HG03442 (cell line): ENCODE results near the gene OSM.
A peak's percentile ranks its signal among the peaks of the same experiment; 100 is the strongest.

Experiments used
- ATAC-seq: cut with Tn5 transposase; IDR thresholded peaks from one replicate; pipeline ENCODE4 v1.9.1; 2021; ENCODE audit warnings: mild to moderate bottlenecking, moderate library complexity; ENCODE audit not compliant: unreplicated experiment

The OSM gene

DNA sequence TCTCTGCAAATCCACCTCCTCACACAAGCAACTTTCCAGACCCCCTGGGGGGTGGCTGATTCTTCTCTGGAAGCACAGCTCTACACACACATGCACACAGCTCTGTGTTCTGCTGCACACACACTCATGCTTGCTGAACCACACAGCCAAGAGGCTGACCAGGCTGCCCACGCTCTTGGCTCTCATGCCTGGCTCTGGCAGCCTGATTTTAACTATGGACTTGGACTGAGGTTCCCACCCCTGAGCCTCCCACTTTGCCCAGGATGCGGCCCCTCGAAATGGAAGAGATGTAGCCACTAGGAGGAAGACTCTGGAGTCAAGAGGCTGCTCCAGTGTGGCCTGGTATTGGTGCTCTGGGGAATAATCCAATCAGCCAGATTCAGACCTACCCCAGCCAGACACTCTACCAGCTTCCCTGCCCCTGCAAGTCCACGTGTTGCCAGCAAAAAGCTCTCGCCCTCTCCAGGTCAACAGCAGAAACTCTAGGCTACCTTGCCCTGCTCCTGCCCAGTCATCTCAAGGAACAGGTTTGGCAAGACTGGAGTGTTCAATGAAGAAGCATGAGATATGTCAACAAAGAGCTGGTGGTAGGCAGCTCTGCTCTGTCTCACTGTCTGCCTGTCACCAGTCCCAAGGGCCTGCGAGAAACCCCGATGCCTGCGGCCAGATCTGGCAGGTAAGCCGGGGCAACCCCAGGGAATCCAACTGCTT is 31.5 kb upstream of the OSM start:
- no peak for ATAC-seq

- ATAC-seq = no peak
These were observed 30.8 kb upstream of the OSM start for GRCh38 chr22:30297276-30297990.

- no peak for ATAC-seq
These were observed 30.2 kb upstream of the OSM start for GRCh38 chr22:30296833-30297232.

DNA sequence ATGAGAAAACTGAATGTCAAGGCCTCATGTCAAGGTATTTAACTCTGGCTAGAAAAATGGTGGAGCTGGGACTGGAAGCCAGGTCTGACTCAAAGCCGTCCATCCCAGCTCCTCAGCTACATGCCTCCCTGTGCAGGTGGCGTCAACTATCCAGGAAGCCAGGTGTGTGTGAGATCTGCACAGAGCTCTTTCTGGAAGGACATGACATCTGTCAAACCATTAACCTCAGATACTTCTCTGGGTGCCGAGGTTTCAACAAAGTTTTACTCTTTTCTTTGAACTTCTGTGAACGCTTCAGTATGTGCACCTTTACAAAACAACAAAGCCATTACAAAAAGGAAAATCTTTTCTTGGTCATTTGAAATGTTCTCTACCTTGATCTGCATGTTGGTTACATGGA is 29.7 kb upstream of the OSM start:
- ATAC-seq = no peak

- no peak for ATAC-seq
These were observed 28.9 kb upstream of the OSM start for GRCh38 chr22:30295576-30295975.

DNA sequence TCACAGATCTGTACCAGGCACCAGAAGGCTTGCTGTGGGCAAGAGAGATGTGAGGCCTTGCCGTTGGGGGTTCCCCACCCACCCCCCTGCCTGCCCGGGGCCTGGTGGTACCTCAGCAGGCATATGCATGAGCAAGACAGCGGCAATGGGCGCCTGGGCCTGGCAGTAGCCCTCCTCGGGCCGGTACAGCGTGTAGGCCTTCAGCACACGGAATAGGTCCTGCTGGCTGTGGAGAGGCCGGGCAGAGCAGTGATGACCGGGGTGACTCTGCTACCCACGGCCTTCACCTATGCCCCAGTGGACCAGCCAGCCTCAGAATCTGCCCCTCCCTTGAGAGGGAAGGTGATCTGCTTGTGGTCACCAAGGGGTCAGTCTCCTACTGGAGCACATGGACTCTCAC is 28.2 kb upstream of the OSM start:
- ATAC-seq = no peak

DNA sequence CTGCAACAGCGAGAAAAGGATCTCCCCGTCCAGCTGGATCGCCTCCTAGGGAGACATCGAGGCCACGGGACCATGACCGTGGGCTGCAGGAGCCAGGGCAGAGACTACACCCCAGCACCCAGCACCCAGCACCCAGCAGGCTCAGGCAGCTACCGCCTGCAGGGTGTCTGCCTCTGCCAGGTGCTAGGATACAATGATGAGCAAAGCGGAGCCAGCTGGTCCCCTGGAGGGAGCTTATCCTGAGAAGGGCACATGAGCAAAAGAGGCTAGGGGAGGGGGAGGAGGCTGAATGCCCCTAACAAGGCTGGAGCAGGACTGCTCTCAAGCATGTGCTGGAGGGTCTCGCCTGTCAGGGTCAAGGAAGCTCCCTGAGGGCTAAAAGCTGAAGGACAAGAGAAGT is 27.4 kb upstream of the OSM start:
- no peak for ATAC-seq

DNA sequence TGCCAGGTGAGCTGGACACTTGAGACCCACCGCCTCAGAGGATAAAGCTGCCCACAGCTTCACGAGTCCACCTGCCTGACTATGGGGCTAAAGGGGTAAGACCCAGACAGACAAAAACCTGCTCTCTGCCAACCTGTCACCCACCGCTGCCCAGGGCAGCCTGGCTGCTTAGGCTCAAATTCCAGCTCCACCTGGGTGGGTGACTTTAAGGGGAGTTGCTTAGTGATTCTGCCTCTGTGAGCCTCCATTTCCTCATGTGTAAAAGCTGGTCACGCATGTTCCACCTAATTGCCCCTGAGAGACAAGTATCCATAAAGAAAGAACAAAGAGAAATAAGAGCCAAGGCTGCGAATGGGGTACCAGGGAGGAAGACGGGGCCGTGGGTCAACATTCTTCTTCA is 26.4 kb upstream of the OSM start:
- ATAC-seq = no peak

GRCh38 chr22:30292069-30292970 is 25.7 kb upstream of the OSM start:
- ATAC-seq = no peak

DNA sequence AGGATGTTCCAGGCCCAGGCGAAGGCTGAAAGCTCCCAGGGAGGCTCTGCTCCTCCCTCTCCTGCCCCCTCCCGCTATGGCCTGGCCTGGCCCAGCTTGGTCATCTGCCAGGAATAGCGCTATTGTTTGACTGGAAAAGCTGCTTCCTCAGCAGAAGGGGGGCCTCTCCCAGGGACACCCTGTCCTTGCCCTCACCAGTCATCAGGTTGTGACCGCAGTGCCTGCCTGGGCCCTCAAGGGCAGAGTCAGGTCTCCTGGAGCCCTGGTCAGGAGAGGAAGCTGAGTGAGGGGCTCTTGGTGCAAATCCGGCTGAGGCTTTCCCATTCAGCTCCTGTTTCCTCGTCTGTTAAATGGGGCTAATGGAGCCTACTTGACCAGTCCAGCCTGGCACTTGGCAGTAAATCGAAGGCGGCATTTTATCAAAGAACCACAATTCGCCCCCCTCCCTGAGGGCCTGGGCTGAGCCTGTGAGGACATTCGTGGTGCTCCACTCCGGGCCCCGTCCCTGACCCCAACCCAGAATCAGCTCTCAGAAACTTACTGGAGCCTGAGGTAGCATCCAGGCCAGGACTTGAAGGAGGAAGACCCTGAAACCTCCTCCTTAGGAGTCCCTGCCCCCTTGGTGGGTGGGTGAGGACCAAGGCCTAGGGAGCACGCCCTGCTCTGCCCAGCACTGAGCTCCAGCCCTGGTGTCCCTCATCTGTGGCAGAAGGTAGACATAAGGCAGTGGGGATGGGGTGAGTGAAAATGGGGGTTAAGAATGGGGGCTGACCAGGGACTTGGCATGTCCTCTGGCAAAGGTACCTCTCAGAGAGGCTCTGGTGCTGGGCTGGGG is 24.6 kb upstream of the OSM start:
- ATAC-seq = no peak

DNA sequence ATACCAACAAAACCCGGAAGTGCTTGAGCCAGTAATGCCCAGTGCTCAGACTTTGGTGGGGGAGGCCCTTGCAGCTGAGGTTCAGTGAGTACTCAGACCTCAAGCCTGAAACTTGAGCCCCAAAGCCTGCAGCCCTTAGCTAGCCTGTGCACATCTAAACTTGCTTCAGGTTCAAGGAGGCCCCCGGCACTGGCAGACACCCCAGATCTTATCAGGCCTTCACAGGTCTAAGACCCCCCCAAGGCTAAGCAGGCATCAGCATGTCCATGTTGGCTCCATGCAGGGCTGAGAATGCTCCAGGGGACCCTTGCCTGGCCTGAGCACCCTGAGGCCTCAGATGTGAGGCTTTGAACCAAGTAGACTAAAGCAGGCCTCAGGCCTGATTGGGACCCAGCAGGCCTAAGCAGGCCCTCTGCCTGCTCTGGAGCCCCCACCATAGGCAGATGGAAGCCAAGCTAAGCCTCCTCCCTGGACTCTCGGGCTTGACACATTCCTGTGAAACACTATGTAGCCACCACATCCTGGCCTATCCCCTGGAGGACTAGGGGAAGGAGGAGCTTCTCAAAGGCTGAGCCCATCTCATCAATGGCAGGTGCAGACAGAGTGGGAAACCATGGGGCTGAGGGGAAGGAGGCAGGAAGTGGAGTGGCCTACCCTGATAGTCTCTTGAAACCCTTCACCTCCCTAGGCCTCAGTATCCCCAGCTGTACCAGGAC is 23.8 kb upstream of the OSM start:
- ATAC-seq = no peak

GRCh38 chr22:30289980-30290313 is 23.3 kb upstream of the OSM start:
- peak; percentile 9 for ATAC-seq

DNA sequence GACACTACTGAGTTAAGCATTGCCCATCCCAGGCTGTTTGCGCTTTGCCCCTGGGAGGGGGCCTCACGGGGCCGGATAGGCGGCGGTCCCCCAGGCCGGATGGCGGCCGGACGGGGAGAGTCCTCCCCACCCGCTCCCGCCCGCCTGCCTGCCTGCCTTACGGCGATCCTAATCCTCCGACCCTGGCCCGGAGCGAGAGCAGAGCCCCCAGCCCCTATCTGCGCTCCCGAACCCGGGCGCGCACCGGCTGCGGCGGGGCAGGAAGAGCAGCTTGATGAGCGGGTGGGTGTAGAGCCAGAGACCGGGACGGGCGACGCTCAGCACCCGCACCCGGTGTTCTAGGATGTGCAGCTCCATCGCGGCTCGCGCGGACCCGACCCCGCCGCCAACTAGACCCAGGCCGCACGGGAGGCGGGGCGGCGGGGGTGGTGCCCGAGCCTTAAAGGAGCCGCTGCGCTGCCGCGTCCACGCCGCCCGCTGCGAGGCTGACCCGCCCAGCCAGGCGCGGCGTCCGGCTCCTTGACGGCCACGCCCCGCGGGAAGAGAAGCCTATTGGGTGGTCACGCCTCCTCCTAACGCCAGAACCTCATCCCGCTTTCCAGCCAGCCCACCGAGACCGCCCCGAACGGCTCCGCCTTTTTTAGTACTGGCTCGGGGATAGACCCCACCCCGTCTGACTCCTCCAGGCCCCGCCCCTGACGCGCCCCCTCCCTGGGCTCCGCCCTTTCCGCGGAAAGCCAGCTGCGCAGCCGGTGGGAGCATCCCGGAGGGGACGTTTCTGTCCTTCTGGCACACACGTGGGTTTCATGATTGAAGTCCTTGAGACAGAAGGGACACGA is 22.7 kb upstream of the OSM start, which contains the start of gene CASTOR1:
CASTOR1 (minus strand) TSS at position 365 of the 839 bp plus-strand sequence; CDS start at position 357, 8 bp downstream.
- ATAC-seq = peak; percentile 62

DNA sequence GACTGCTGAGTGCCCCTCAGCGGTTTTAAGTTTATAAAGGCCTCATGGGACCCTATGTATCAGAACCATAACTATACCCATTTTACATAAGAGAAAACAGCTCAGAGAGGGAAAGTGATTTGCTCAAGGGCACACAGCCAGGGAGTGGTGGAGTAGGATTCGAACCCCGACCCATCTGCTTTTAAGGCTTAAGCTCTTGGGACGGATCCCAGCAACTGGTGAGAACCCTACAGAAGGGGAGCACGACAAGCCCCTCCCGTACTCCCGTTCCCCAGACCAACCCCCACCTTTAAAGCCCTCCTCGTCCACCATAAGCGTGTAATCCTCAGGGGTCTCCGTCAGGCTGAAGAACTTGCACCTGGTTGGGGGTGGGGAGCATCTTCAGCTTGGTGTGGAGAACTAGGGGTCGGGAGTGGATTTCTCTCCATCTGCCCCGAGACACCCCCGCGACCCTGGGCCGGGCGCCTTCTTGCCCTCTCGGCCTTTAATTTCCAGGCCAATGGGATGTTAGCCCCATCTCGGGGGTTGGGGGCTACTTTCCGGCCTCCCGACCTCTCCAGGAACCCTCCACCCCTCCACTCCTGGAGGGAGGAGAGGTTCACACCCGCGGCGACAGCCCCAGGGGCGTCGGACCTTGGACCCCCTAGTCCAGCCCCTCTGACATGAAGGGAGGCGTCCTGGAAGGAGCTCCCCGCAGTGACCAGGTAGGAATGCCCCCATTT is 21.9 kb upstream of the OSM start:
- no peak for ATAC-seq

DNA sequence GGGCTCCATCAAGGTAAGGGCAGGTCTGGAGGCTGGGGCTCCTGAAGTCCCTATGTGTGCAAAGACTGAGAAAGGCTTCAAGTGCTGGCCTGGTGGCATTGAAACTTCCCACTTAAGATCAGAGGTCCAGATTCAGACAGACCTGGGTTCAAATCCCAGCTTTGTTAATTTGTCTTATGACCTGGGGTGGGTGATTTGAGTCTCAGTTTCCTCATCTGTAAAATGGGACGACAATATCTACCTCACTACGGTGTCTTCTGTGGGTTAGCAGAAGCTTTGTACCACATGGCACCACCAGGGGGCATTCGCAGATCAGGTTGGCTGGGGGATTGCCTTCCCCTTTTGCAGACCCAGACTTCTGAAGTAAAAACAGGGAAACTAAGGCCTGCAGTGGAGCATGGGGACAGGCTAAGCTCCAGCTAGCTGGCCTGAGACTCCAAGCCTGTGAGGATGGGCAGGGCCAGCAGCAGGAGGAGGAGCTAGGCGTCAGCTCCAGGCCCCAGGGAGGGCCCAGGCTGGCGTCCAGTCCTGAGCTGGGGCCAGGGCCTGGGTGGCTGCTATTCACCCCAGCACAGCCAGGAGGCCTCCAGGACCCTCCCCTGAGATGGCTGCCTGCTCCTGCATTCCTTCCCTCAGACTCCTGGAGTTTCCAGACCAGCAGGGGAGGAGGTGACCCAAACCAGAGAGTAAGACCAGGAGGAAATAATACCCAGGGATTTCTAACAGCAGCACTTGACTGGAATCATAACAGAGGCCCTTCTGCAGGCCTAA is 21.2 kb upstream of the OSM start:
- no peak for ATAC-seq

- no peak for ATAC-seq
These were observed 20.4 kb upstream of the OSM start for GRCh38 chr22:30286813-30287647.

GRCh38 chr22:30286331-30286730 is 19.7 kb upstream of the OSM start:
- ATAC-seq = no peak
